ENCODE measurements around the gene PAIP2. TPM values are rescaled to one million over a fixed set of nuclear protein-coding genes. Genes with fewer than 3 reads are reported as not detected.
A peak's percentile ranks its signal among the peaks of the same experiment; 100 is the strongest.

PAIP2 gene
- total RNA-seq, 5 donors from 2014 or later (not counting 1 experiment from before 2014, with no cell fraction given): 96.5 to 119 (median 101) TPM

DNA sequence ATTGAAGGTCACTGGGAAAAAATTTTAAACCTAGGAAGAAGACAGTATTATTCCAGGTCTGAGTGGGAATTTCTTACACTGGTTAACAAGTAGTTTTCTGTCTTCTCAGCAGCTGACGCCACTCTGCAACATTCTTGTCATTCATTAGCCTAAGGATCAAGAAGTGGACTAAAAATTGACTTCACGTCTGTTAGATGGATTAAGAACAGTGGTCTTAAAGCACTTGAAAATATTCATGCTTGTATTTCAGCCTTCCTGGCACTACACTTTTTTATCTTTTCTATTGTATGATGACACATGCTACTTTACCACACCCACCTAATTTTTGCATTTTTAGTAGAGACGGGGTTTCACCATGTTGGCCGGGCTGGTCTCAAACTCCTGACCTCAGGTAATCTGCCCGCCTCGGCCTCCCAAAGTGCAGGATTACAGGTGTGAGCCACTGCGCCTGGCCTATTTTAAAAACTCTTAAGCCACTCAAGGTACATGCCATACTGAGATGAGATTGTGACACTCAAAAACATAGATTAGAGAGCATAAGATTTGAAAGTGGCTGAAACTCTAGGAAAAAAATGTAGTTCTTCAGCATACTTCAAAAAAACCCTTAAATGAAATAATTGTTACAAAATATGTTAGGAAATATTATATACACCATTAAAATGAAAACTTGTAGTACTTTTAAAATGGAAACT, 39.7 kb upstream of the PAIP2 start:
- DNase-seq: no peak
- H3K9me3 ChIP-seq: no peaks in the 10 kb centered on the region
- CTCF ChIA-PET: interaction anchor here in 1 of 2 donors (0.7 kb wide), 1 partner anchor 51 kb away, joined by 3 read pairs; no protein-coding TSS in a partner anchor
- Mint-ChIP-seq H3K9me3 (no peaks in the 10 kb centered on the region), H3K27me3 (no peaks in the 10 kb centered on the region), H3K27ac (peak overlapping the region; percentile 25 to 45), H3K4me1 (peaks cover 94 to 98% (median 96%) of the 10 kb centered on the region in 3 donors), H3K36me3 (peaks cover 12% of the 10 kb centered on the region), H3K4me3 (peak overlapping the region; percentile 38 to 97 (median 54))
- H3K4me3 ChIP-seq (ENCODE audit: control insufficient read depth in 1 of 2, extremely low read depth in 1 of 2, low read length in 1 of 2): no peak overlapping the region
- no peak overlapping the region for H3K27ac ChIP-seq (ENCODE audit: low read length)
- H3K36me3 ChIP-seq (ENCODE audit: control insufficient read depth in 2 of 2, extremely low read depth in 1 of 2, insufficient read depth in 1 of 2, low read length in 1 of 2): no peaks in the 10 kb centered on the region
- no peak for ATAC-seq (replicated peaks in 1 of 4)
- POLR2A ChIA-PET: interaction anchor here (0.5 to 1.2 kb wide), 5 partner anchors 8 to 1197 kb away, joined by 3 to 8 read pairs (median 4); partner anchors contain the start of gene MATR3 (in 1 of the 2)
- 100% methylated on average over 1 of the region's 7 CpGs for WGBS (ENCODE audit: insufficient coverage)
- H3K27me3 ChIP-seq (replicated peaks in 1 of 2; ENCODE audit: control insufficient read depth in 2 of 2, extremely low read depth in 1 of 2, insufficient read depth in 2 of 2, low read length in 1 of 2): no peaks in the 10 kb centered on the region
- H3K4me1 ChIP-seq (ENCODE audit: control insufficient read depth in 1 of 2, extremely low read depth in 1 of 2, insufficient read depth in 2 of 2, low read length in 2 of 2): peaks cover 49 to 60% of the 10 kb centered on the region in 2 experiments

DNA sequence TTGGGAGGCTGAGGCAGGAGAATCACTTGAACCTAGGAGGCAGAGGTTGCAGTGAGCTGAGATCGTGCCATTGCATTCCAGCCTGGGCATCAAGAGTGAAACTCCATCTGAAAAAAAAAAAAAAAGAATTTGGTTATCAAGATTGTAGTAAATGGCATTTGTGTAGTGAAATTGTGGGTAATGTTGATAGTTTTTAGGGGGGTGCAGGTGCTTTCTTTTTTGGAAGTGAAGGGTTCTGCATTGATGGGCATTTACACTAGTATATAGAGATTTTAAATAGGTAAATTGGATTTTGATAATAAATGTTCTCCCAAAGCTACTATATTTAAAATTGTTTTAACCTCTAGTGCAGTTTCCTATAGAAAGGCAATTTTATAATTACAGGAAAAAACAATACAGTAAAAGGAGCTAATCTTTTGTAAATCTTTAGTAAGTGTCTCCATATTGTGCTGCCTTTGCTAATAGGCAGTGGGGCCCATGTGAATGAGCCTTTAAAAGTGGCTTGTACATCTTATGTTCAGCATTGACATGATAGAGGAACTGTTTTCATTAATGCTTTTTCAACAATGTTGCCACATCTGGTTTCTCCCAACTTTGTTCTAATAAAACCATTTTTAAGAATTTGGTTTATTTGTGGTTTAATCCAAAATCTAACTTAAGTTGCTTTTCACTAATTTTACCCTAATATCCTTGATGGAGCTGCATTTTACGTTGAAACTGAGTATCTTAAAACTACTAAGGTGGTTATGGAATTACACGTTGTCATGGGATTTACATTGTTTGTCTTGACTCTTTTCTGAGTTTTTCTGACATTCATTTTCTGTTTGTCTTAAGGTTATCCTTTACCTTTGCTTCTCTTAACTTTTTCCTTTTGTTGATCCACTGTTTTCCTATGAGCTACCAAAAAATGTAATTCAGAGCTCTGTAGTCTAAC, 37.0 kb upstream of the PAIP2 start:
- Histone ChIP-seq H3K9me3 (no peaks in the 10 kb centered on the region), H3K27ac (ENCODE audit: low read length) (peak overlapping the region; percentile 40), H3K27me3 (replicated peaks in 1 of 2; ENCODE audit: control insufficient read depth in 2 of 2, extremely low read depth in 1 of 2, insufficient read depth in 2 of 2, low read length in 1 of 2) (no peaks in the 10 kb centered on the region), H3K4me1 (ENCODE audit: control insufficient read depth in 1 of 2, extremely low read depth in 1 of 2, insufficient read depth in 2 of 2, low read length in 2 of 2) (peaks cover 45 to 52% of the 10 kb centered on the region in 2 experiments), H3K36me3 (ENCODE audit: control insufficient read depth in 2 of 2, extremely low read depth in 1 of 2, insufficient read depth in 1 of 2, low read length in 1 of 2) (peaks cover 0 to 6% of the 10 kb centered on the region in 2 donors), H3K4me3 (ENCODE audit: control insufficient read depth in 1 of 2, extremely low read depth in 1 of 2, low read length in 1 of 2) (no peak overlapping the region)
- H3K27me3 Mint-ChIP-seq: no peaks in the 10 kb centered on the region
- peaks cover 21% of the 10 kb centered on the region for H3K36me3 Mint-ChIP-seq
- ChIA-PET CTCF (interaction anchor here (0.6 to 2.1 kb wide), 12 partner anchors 10 to 257 kb away, joined by 3 to 9 read pairs (median 4); partner anchors contain the start of gene UBE2D2 (in 1 of the 2)), POLR2A (interaction anchor here (0.5 to 4.2 kb wide), 16 partner anchors 8 to 762 kb away, joined by 3 to 30 read pairs (median 5); partner anchors contain the start of genes ETF1 (in 1 of the 2) and PAIP2 (in 1 of the 2))
- H3K4me3 Mint-ChIP-seq: peak overlapping the region; percentile 29 to 60 (median 57)
- DNase-seq: no peak
- H3K4me1 Mint-ChIP-seq: peaks cover 91 to 95% (median 93%) of the 10 kb centered on the region in 3 donors
- no peaks in the 10 kb centered on the region for H3K9me3 Mint-ChIP-seq
- WGBS (ENCODE audit: insufficient coverage): 26% methylated on average over 3 of the region's 3 CpGs
- H3K27ac Mint-ChIP-seq: peak overlapping the region; percentile 23 to 34
- no peak for ATAC-seq (replicated peaks in 1 of 4)

DNA sequence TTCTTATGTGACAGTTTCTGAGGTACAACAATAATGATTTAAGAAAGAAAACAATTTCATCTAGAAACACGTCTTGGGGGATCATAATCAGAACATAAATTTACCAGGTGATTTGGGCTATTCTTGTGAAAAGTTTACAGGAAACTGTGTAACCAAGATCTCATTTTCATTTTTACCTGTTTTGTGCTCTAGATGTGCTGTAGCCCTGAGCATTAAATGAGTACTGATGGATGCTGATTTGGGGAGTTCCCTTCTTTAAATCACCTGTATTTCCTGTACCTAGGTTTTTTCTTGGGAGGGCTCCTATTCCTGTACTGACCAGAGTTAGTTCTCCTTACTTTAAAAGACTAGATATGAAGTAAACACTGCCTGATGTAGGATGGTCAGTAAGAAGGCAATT, 35.5 kb upstream of the PAIP2 start:
- POLR2A ChIA-PET: interaction anchor here in 1 of 2 donors (1.5 to 4.2 kb wide), 3 partner anchors 10 to 36 kb away, joined by 4 to 30 read pairs (median 11); partner anchors contain the start of gene PAIP2
- no CpG with 5 or more reads among the region's 1 CpG for WGBS (ENCODE audit: insufficient coverage)
- no peaks in the 10 kb centered on the region for H3K9me3 ChIP-seq
- DNase-seq (no peak), ATAC-seq (replicated peaks in 1 of 4) (peak in 2 of 4 experiments; percentile 18 to 44)
- H3K36me3 ChIP-seq (ENCODE audit: control insufficient read depth in 2 of 2, extremely low read depth in 1 of 2, insufficient read depth in 1 of 2, low read length in 1 of 2): peaks cover 0 to 6% of the 10 kb centered on the region in 2 donors
- Mint-ChIP-seq H3K36me3 (peaks cover 21% of the 10 kb centered on the region), H3K9me3 (no peaks in the 10 kb centered on the region), H3K27me3 (no peaks in the 10 kb centered on the region), H3K4me3 (peak overlapping the region in 2 of 3 donors; percentile 22 to 60), H3K4me1 (peaks cover 92 to 95% (median 94%) of the 10 kb centered on the region in 3 donors), H3K27ac (peak overlapping the region; percentile 16 to 50)
- H3K27me3 ChIP-seq (replicated peaks in 1 of 2; ENCODE audit: control insufficient read depth in 2 of 2, extremely low read depth in 1 of 2, insufficient read depth in 2 of 2, low read length in 1 of 2): no peaks in the 10 kb centered on the region
- H3K27ac ChIP-seq (ENCODE audit: low read length): peak overlapping the region; percentile 7
- H3K4me3 ChIP-seq (ENCODE audit: control insufficient read depth in 1 of 2, extremely low read depth in 1 of 2, low read length in 1 of 2): no peak overlapping the region
- H3K4me1 ChIP-seq (ENCODE audit: control insufficient read depth in 1 of 2, extremely low read depth in 1 of 2, insufficient read depth in 2 of 2, low read length in 2 of 2): peaks cover 34 to 48% of the 10 kb centered on the region in 2 experiments
- CTCF ChIA-PET: interaction anchor here (0.6 to 2.7 kb wide), 4 partner anchors 9 to 306 kb away, joined by 3 to 11 read pairs (median 5); no protein-coding TSS in a partner anchor

DNA sequence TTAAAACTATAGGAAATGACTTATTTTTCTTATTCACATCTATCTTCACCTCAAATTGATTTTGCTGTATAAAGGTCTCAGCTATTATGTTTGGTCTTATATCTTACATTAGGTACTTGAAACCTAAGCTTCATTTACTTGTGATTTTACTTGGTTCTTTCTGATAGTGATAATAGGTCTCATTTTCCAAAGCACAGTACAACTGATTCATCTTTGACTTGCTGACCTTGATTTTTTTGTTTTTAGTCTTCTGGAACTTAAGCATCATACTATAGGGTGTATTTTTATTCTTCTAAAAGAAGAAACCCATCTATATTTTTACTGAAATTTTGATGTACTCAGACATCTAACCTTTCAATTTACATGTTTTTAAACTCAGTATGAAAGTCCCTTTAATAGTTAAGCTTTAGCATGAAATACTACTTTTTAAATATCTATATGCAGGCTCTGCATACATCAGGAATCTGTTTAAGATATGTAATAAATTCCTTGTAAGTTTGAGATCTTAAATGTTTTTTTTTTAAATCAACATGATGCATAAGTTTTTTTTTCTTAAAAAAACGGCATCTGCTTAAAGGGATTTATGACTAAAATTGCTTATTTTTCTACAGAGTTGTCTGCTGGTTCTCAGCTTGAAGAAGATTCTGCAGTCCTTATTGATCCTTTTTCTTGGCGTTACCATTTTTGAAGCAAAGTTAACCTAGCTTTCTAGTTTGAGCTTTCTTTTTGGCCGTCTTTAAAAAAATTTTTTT, 34.9 kb upstream of the PAIP2 start:
- H3K27me3 ChIP-seq (replicated peaks in 1 of 2; ENCODE audit: control insufficient read depth in 2 of 2, extremely low read depth in 1 of 2, insufficient read depth in 2 of 2, low read length in 1 of 2): no peaks in the 10 kb centered on the region
- H3K36me3 ChIP-seq (ENCODE audit: control insufficient read depth in 2 of 2, extremely low read depth in 1 of 2, insufficient read depth in 1 of 2, low read length in 1 of 2): peaks cover 0 to 6% of the 10 kb centered on the region in 2 donors
- Mint-ChIP-seq H3K27me3 (no peaks in the 10 kb centered on the region), H3K27ac (peak overlapping the region in 1 of 2 donors; percentile 4), H3K4me3 (peak overlapping the region; percentile 29 to 60 (median 50)), H3K4me1 (peaks cover 89 to 93% (median 90%) of the 10 kb centered on the region in 3 donors), H3K9me3 (no peaks in the 10 kb centered on the region), H3K36me3 (peaks cover 19% of the 10 kb centered on the region)
- no peak overlapping the region for H3K27ac ChIP-seq (ENCODE audit: low read length)
- no peak for ATAC-seq (replicated peaks in 1 of 4)
- no peak overlapping the region for H3K4me3 ChIP-seq (ENCODE audit: control insufficient read depth in 1 of 2, extremely low read depth in 1 of 2, low read length in 1 of 2)
- peaks cover 33 to 44% of the 10 kb centered on the region in 2 experiments for H3K4me1 ChIP-seq (ENCODE audit: control insufficient read depth in 1 of 2, extremely low read depth in 1 of 2, insufficient read depth in 2 of 2, low read length in 2 of 2)
- POLR2A ChIA-PET: interaction anchor here (0.6 to 4.2 kb wide), 8 partner anchors 9 to 1199 kb away, joined by 3 to 30 read pairs (median 5); partner anchors contain the start of gene PAIP2 (in 1 of the 2)
- H3K9me3 ChIP-seq: no peaks in the 10 kb centered on the region
- CTCF ChIA-PET: interaction anchor here (0.6 to 2.7 kb wide), 6 partner anchors 10 to 1066 kb away, joined by 3 to 11 read pairs (median 4); partner anchors contain the start of gene MATR3 (in 1 of the 2)
- DNase-seq: no peak
- no CpG with 5 or more reads among the region's 3 CpGs for WGBS (ENCODE audit: insufficient coverage)

DNA sequence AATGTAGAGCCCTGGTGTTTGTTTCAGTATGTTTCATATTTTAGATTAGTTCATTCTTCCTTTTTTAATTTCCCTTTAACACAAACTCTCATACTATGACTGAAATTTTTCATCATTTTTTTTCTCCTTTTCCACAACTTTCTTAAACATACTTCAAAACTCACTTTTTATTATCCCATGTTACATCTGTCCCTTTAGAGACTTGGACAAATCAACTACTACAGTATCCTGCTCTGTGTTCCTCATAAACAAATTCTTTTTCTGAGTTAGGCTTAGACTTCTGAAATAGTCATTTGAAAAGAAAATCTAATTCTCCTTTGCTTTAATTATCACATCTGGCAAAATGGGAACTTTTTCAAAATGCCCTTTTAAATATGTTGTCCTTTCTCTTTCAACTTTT, 32.9 kb upstream of the PAIP2 start:
- Histone ChIP-seq H3K4me1 (ENCODE audit: control insufficient read depth in 1 of 2, extremely low read depth in 1 of 2, insufficient read depth in 2 of 2, low read length in 2 of 2) (peaks cover 31 to 36% of the 10 kb centered on the region in 2 experiments), H3K4me3 (ENCODE audit: control insufficient read depth in 1 of 2, extremely low read depth in 1 of 2, low read length in 1 of 2) (no peak overlapping the region), H3K36me3 (ENCODE audit: control insufficient read depth in 2 of 2, extremely low read depth in 1 of 2, insufficient read depth in 1 of 2, low read length in 1 of 2) (peaks cover 0 to 10% of the 10 kb centered on the region in 2 donors), H3K27ac (ENCODE audit: low read length) (no peak overlapping the region), H3K27me3 (replicated peaks in 1 of 2; ENCODE audit: control insufficient read depth in 2 of 2, extremely low read depth in 1 of 2, insufficient read depth in 2 of 2, low read length in 1 of 2) (no peaks in the 10 kb centered on the region), H3K9me3 (no peaks in the 10 kb centered on the region)
- peaks cover 83 to 87% (median 84%) of the 10 kb centered on the region in 3 donors for H3K4me1 Mint-ChIP-seq
- ChIA-PET POLR2A (interaction anchor here (0.5 to 0.9 kb wide), 3 partner anchors 15 to 28 kb away, joined by 5 read pairs; partner anchors contain the start of gene MATR3 (in 1 of the 2)), CTCF (interaction anchor here (0.7 to 2.7 kb wide), 2 partner anchors 12 to 23 kb away, joined by 3 to 11 read pairs; no protein-coding TSS in a partner anchor)
- H3K9me3 Mint-ChIP-seq: no peaks in the 10 kb centered on the region
- no peak for ATAC-seq (replicated peaks in 1 of 4)
- peak overlapping the region; percentile 1 to 33 for H3K27ac Mint-ChIP-seq
- peak overlapping the region; percentile 43 to 55 (median 50) for H3K4me3 Mint-ChIP-seq
- no peaks in the 10 kb centered on the region for H3K27me3 Mint-ChIP-seq
- peaks cover 16% of the 10 kb centered on the region for H3K36me3 Mint-ChIP-seq
- no peak for DNase-seq

Measured in T-cell (primary cell).